GM12878 (cell line): ENCODE data around the gene STAMBPL1. TPM values are rescaled to one million over a fixed set of nuclear protein-coding genes. Genes with fewer than 3 reads are reported as not detected.
A peak's percentile ranks its signal among the peaks of the same experiment; 100 is the strongest.

Experiments used
- BRCA1 ChIP-seq: IDR thresholded peaks from 2 replicates; pipeline ENCODE4 v1.6.1; 2011; ENCODE audit warnings: low read depth, low read length, improper control_type of control experiment
- CEBPB ChIP-seq, 2 experiments: fragments of 150-350 bp in 1 of 2; IDR thresholded peaks; 2 replicates each; pipeline ENCODE4 v1.6.1; 2012 to 2014; ENCODE audit warnings: low read depth in 2 of 2, low read length in 2 of 2, borderline replicate concordance in 1 of 2, inconsistent platforms in 1 of 2
- E2F8 ChIP-seq: fragments of 450-650 bp; IDR thresholded peaks from 2 replicates; pipeline ENCODE4 v1.6.1; 2018; ENCODE audit warnings: mild to moderate bottlenecking, low read depth, moderate library complexity; ENCODE audit not compliant: partially characterized antibody
- GATAD2B ChIP-seq: fragments of 450-650 bp; conservative IDR thresholded peaks from 2 replicates; pipeline ENCODE4 v1.6.1; 2017; ENCODE audit warnings: low read depth, mild to moderate bottlenecking, moderate library complexity
- HDAC6 ChIP-seq: fragments of 200-600 bp; sonication (generic); IDR thresholded peaks from one replicate; pipeline ENCODE4 v1.8.0; 2017; ENCODE audit warnings: antibody characterized with exemption; ENCODE audit not compliant: unreplicated experiment
- IKZF1 ChIP-seq: fragments of 450-650 bp; conservative IDR thresholded peaks from 2 replicates; pipeline ENCODE4 v1.6.1; 2017; ENCODE audit warnings: antibody characterized with exemption, mild to moderate bottlenecking
- KAT2A ChIP-seq: conservative IDR thresholded peaks from 2 replicates; pipeline ENCODE4 v1.6.1; 2011; ENCODE audit warnings: low read depth, low read length; ENCODE audit not compliant: control insufficient read depth
- KLF5 ChIP-seq: fragments of 450-650 bp; IDR thresholded peaks from 2 replicates; pipeline ENCODE4 v1.6.1; 2014; ENCODE audit warnings: mild to moderate bottlenecking; ENCODE audit not compliant: partially characterized antibody
- NR2C2 ChIP-seq: IDR thresholded peaks from 2 replicates; pipeline ENCODE4 v1.6.1; 2011; ENCODE audit warnings: borderline replicate concordance, low read depth; ENCODE audit not compliant: control insufficient read depth, insufficient read length
- NR2F1 ChIP-seq: fragments of 450-650 bp; conservative IDR thresholded peaks from 2 replicates; pipeline ENCODE4 v1.6.1; 2017; ENCODE audit warnings: mild to moderate bottlenecking
- PBX3 ChIP-seq: IDR thresholded peaks from 2 replicates; pipeline ENCODE4 v1.6.1; 2011; ENCODE audit warnings: mild to moderate bottlenecking, low read depth, low read length, moderate library complexity; ENCODE audit not compliant: insufficient replicate concordance
- RELA ChIP-seq: fragments of 450-650 bp; IDR thresholded peaks from 2 replicates; pipeline ENCODE4 v1.8.0; 2014; ENCODE audit warnings: borderline replicate concordance; ENCODE audit not compliant: partially characterized antibody
- SMAD1 ChIP-seq: fragments of 450-650 bp; IDR thresholded peaks from 2 replicates; pipeline ENCODE4 v1.6.1; 2018; ENCODE audit warnings: mild to moderate bottlenecking, low read depth; ENCODE audit not compliant: partially characterized antibody
- TCF12 ChIP-seq: IDR thresholded peaks from 2 replicates; pipeline ENCODE4 v1.6.1; 2011; ENCODE audit warnings: low read depth, mild to moderate bottlenecking, low read length
- ZNF24 ChIP-seq: fragments of 450-650 bp; IDR thresholded peaks from 2 replicates; pipeline ENCODE4 v1.6.1; 2017; ENCODE audit warnings: antibody characterized with exemption, mild to moderate bottlenecking
- ZNF622 ChIP-seq: fragments of 450-650 bp; IDR thresholded peaks from 2 replicates; pipeline ENCODE4 v1.6.1; 2017; ENCODE audit warnings: mild to moderate bottlenecking, inconsistent platforms
- polyA plus RNA-seq, 11 experiments: library from polyadenylated mRNA; depleted of rRNA in 4 of 11; unstranded in 6 of 11; stranded (reverse) in 5 of 11; fragments of >200 nt; fragmentation: Nextera tagmentation in 4 of 11; fragmentation: Illumina TruSeq in 1 of 11; extraction: Ambion mirVana in 4 of 11; extraction: Trizol in 1 of 11; gene quantifications; 1 replicate in 1 of 11; 2 replicates in 10 of 11; pipeline versions ENCODE4 v1.2.1 to v1.2.3, GENCODE V29; 2011 to 2016; ENCODE audit warnings: inconsistent platforms in 2 of 11, missing spikeins in 2 of 11, low read depth in 1 of 11
- total RNA-seq, 4 experiments: library from RNA; depleted of rRNA in 3 of 4; stranded (reverse); fragments of >200 nt in 3 of 4; fragmentation: Illumina TruSeq in 1 of 4; extraction: Trizol in 1 of 4; gene quantifications; 2 replicates each; pipeline versions ENCODE4 v1.2.1 to v1.2.3, GENCODE V29; 2013 to 2021
- TF ChIP-seq, protein P1 (sequence below): IDR thresholded peaks from 2 replicates; pipeline ENCODE4 v1.6.1; 2011; ENCODE audit warnings: borderline replicate concordance, low read depth, mild to moderate bottlenecking, moderate library complexity, low read length; ENCODE audit not compliant: insufficient read depth, poor library complexity, severe bottlenecking
- TF ChIP-seq, protein P2 (sequence below): IDR thresholded peaks from 2 replicates; pipeline ENCODE4 v1.6.1; 2012; ENCODE audit warnings: improper control_type of control experiment, low read depth, low read length; ENCODE audit not compliant: insufficient replicate concordance

The STAMBPL1 gene
- total and polyA plus RNA-seq, 10 of the 15 experiments (the other 5 are each of a cell fraction or from before 2014, with no cell fraction given) = 7.5 to 44.1 (median 25.4) TPM

DNA sequence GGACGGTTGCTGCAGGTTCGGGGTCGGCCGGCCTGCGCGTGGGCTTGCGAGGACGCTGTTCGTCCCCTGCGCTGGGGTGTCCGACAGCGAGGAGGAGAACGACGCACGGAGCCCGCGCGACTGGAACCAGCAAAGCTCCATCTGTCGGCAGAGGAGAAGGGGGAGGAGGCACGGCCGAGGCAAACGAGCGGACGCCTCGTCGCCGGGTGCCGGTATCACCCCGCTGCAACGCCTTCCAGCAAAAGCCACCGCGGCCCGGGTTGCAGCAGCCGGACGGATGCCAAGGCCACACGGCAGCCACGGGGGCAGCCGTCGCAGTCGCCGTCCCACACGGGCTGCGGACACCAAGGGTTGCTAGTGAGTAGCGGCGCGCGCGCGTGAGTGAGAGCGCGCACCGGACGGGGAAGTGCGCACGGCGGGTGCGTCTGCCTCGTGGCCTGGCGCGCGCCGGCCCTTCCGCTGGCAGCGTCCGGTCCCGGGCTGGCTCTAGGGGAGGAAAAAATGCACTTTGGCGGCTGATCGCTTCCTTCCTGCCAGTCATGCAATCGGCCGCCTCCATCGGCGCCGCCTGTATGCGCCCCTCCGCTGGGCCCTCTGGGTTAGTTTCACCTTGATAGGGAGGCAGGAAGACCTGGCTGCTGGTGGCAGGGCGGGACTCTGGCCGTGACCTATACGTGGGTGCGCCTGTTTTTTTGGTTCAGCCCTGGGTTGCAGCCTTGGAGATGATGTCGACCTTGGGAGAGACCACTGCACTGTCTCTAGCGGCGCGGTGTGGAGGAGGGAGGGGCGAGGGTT is 434 bp downstream of the STAMBPL1 start (continued):
- TF ChIP-seq, protein P1, sequence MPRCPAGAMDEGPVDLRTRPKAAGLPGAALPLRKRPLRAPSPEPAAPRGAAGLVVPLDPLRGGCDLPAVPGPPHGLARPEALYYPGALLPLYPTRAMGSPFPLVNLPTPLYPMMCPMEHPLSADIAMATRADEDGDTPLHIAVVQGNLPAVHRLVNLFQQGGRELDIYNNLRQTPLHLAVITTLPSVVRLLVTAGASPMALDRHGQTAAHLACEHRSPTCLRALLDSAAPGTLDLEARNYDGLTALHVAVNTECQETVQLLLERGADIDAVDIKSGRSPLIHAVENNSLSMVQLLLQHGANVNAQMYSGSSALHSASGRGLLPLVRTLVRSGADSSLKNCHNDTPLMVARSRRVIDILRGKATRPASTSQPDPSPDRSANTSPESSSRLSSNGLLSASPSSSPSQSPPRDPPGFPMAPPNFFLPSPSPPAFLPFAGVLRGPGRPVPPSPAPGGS = peak; percentile 30
- TF ChIP-seq GATAD2B (peak; percentile 98), BRCA1 (no peak), KAT2A (no peak), NR2C2 (no peak), TCF12 (0 out of 2 replicates have a peak, but pooled peaks have one; percentile 6), CEBPB (IDR thresholded peaks at IDR 0.05; ENCODE audit: borderline replicate concordance in 1 of 2, low read depth in 2 of 2, low read length in 2 of 2) (no peak), ZNF24 (no peak), KLF5 (no peak), ZNF622 (no peak), PBX3 (peak; percentile 68), NR2F1 (peak; percentile 39; the same call in 1 of the 2 replicates), SMAD1 (no peak), RELA (peak; percentile 9), E2F8 (no peak), IKZF1 (peak; percentile 92), HDAC6 (no peak)
- TF ChIP-seq, protein P2, sequence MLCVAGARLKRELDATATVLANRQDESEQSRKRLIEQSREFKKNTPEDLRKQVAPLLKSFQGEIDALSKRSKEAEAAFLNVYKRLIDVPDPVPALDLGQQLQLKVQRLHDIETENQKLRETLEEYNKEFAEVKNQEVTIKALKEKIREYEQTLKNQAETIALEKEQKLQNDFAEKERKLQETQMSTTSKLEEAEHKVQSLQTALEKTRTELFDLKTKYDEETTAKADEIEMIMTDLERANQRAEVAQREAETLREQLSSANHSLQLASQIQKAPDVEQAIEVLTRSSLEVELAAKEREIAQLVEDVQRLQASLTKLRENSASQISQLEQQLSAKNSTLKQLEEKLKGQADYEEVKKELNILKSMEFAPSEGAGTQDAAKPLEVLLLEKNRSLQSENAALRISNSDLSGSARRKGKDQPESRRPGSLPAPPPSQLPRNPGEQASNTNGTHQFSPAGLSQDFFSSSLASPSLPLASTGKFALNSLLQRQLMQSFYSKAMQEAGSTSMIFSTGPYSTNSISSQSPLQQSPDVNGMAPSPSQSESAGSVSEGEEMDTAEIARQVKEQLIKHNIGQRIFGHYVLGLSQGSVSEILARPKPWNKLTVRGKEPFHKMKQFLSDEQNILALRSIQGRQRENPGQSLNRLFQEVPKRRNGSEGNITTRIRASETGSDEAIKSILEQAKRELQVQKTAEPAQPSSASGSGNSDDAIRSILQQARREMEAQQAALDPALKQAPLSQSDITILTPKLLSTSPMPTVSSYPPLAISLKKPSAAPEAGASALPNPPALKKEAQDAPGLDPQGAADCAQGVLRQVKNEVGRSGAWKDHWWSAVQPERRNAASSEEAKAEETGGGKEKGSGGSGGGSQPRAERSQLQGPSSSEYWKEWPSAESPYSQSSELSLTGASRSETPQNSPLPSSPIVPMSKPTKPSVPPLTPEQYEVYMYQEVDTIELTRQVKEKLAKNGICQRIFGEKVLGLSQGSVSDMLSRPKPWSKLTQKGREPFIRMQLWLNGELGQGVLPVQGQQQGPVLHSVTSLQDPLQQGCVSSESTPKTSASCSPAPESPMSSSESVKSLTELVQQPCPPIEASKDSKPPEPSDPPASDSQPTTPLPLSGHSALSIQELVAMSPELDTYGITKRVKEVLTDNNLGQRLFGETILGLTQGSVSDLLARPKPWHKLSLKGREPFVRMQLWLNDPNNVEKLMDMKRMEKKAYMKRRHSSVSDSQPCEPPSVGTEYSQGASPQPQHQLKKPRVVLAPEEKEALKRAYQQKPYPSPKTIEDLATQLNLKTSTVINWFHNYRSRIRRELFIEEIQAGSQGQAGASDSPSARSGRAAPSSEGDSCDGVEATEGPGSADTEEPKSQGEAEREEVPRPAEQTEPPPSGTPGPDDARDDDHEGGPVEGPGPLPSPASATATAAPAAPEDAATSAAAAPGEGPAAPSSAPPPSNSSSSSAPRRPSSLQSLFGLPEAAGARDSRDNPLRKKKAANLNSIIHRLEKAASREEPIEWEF = no peak
